Left kidney (tissue), 2 donors: ENCODE data around the gene CEBPE. TPM values are rescaled to one million over a fixed set of nuclear protein-coding genes. Genes with fewer than 3 reads are reported as not detected.

ENCODE experiments used
- DNase-seq: peaks from one replicate; pipeline ENCODE4 v3.0.0-alpha.2; 2013
- polyA plus RNA-seq: library from polyadenylated mRNA; unstranded; fragments of 120-200 nt; gene quantifications from one replicate; pipeline ENCODE4 v1.2.1, GENCODE V29; 2013; ENCODE audit not compliant: insufficient read length

CEBPE gene
- polyA plus RNA-seq, 1 donor: 0.08 TPM

DNA sequence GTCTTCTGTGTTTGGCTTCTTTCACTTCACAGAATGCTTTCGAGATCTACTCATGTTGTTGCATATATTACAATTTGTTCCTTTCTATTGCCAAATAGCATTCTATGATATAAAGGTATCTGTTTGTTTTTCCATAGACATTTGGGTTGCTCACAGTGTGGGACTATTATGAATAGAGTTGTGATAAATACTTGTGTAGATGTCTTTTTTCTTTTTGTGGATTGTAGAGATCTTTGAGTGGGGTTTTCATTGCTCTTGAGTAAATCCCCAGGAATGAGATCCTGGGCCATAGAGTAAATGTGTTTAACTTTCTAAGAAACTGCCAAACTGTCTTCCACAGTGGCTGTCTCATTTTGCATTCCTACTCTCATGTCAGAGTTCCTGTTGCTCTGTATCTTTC lies 24.9 kb upstream of the CEBPE start:
- DNase-seq: no peak

DNA sequence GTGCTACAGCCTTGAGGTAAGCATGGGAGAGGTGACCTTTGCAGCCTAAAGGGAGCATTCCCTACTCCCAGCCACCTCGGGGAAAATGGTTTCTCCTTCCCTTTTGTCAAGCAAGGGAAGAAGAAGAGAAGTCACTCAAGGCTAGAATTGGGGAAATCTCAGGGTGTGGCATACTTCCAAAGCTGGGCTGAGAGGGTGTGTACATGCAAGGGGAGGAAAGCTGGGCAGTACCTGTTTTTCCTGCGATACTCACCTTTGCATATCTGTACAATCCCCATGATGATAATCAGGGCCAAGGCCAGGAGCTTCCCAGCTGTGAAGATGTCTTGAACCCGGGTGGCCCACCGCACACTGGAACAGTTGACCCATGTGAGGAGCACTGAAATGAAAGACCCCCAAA lies 23.8 kb upstream of the CEBPE start:
- DNase-seq: no peak

GRCh38 chr14:23141706-23142444 lies 22.8 kb upstream of the CEBPE start:
- no peak for DNase-seq

DNA sequence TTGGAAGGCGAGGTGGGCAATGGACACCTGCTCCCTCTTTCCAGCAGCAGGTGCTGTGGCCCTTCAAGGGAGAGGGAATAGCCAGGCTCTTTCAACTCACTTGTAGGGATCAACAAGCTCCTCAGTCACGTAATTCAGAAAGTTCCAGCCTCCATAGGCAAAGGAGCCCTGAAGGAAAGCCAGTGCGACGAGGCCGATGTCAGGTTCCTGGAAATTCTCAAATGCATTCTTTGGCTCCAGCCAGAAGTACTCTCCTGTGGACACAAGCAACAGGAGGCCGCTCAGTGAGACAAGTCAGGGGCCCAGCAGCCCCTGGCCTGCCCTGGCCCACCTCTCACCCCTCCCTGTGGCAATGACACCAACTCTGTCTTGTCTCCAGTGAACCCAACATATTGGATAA lies 21.3 kb upstream of the CEBPE start:
- no peak for DNase-seq

DNA sequence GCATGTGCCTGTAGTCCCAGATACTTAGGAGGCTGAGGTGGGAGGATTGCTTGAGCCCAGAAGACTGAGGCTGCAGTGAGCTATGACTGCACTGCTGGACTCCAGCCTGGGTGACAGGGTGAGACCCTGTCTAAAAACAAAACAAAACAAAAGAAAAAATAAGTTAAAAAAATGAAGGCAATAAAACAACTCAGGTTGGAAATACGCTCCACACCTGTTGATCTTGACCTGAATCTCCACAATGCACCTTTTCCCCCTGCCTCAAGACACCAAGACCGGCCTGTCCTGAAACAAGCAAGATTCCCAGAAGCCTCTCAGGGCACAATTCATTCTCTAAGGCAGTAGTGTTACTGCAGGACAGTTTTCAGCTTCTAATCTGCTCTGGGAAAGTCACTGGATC lies 20.8 kb upstream of the CEBPE start:
- DNase-seq: no peak

DNA sequence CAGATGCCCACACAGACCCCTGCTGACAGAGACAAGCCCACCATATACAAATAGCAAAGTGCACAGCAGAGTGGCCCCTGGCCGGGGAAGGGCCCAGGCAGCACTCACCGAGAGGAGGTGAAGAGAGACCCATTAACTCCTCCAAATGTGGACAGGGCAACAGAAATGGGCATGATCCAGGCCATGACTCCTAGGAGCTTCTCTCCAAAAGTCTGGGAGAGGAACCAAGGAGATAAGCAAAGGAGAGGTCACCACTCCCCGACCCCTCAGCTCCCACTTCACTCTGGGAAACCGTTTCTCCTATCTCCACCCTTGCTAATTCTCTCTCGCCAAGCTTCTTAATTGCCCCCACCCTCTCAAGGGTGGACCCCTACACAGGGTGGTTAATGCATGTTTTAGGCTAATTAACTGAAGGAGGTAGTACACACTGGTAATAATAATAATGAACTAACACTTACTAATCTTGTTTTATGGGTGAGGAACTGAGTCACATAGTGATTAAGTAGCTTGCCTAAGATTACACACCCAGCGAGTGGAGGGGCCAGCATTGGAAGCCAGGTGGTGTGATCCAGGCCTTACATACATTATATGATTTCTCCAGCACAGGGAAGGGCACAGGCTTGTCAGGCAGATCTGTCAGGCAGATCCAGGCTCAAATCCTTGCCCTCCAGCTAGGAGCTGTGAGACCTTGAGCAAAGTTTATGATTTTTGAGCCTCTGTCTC lies 18.9 kb upstream of the CEBPE start:
- DNase-seq: no peak

DNA sequence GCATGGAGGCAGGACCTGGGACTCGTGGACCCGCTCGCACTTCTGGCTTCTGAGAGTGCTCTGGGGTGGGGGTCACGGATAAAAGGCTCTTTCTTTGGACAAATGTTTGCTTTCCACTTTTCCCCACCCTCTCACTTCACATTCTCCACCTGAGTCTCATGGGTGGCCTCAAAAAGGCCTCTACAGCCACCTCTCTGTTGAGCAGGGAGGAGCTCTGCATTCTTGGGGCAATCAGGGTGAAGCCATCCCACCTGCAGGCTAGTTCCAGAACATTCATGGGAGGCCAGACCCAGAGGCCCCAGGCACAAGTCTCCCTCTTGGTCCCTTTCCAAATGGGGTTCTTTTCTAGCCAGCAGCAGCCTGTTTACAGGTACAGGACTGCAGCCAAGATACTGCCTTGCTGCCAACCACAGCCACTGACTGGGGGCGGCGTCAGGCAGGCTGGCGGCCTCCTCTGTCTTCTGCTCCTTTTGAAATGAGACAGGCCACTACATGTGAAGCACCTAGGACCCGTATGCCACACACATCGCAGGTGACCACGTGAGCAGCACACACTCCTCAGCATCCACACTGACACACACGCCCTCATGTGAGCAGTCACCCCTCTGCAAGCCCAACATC lies 18.2 kb upstream of the CEBPE start:
- no peak for DNase-seq

- DNase-seq: no peak
These were observed 17.6 kb upstream of the CEBPE start for GRCh38 chr14:23136566-23137133.

DNA sequence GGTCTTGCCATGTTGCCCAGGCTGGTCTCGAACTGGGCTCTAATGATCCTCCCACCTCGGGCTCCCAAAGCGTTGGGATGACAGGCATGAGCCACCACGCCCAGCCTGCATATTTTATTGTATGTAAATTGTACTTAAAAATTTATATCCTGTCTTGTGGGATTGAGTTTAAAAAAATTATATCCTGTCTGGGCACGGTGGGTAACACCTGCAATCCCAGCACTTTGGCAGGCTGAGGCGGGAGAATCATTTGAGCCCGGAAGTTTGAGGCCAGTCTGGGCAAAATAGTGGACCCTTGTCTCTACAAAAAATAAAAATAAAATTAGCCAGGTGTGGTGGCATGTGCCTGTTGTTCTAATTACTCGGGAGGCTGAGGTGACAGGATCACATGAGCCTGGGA lies 13.9 kb upstream of the CEBPE start:
- no peak for DNase-seq

GRCh38 chr14:23131482-23131881 lies 12.4 kb upstream of the CEBPE start:
- no peak for DNase-seq

DNA sequence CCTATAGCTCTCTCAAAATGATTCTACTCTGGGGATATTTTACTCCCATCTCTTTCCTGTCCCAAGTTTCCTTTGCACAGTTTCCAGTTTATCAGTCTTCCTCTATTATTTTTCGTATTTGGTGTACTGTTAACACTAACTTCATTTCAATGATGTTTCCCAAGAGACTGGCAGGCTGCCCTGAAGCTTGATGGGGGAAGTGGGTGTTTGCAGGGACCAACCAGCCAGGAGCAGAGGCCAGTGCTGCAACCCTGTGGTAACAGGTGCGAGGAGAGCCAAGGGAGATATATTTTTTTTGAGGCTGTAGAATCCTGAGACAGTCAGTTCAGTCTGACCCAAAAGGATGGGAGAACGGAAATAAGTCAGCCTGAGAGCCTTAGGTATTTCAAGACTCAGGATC lies 11.8 kb upstream of the CEBPE start:
- DNase-seq: no peak

DNA sequence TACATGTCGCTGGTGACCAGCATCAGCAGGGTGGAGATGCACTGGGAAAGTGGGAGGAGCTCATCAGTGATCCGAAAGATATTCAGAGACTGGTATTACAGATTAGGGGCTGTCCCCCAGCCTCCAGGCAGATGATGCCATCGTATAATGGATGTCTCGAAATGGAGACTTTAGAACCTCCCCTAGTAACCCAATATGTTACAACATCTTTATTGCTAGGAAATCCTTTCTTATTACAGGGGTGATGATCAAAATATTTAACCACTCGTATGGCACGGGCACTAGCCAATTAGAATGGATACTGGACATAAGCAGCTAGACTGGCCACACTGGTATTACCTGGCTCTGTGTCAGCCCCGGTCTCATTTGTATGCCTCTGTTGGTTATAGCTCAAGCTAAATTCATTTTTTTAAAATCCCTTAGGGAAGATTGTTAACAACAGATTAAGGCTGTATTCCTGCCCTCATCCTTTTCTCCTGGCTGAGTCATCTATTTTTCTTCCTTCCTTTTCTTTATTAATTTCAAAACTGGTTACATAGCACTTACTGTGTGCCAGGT lies 10.8 kb upstream of the CEBPE start:
- no peak for DNase-seq

DNA sequence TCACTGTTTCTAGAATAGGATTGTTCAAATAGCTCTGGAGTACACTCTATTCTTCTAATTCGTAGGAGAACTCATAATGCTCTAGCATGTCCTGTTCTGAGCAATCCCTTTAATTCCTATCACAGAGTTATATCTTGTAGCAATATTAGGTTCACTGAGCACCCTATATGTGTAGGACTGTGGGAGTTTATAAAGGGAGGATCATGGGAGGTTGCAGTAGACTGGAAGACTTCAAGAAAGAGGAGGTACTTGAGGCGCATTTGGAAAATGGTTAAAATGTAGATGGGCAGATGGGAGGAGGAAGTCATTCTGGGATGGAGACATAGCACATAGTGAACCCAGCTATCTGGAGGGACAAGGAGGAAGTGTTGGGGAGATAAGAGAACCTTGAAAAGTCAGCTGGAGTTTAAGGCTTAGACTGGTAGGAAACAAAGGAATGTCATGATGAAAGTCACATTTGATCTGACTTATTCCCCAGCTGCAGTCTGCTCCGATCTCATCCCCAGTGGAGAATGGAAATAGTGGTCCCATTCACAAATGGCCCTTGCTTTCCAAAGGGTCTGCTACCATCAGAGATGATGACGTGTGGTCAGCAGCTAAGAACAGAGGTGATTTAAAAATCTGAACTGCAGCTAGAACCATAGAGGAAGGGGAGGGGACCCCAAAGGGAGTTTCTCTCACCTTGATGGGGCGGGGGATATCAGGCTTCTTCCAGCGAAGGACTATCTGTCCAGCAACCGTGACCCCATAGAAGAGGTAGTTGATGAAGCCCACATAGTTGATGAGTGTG lies 10.1 kb upstream of the CEBPE start:
- no peak for DNase-seq

GRCh38 chr14:23127861-23128260 lies 8.8 kb upstream of the CEBPE start:
- no peak for DNase-seq

- no peak for DNase-seq
These were observed 7.7 kb upstream of the CEBPE start for GRCh38 chr14:23126548-23127278.

- DNase-seq: no peak
These were observed 7.0 kb upstream of the CEBPE start for GRCh38 chr14:23125933-23126524.

- DNase-seq: no peak
These were observed 6.0 kb upstream of the CEBPE start for GRCh38 chr14:23125011-23125410.

GRCh38 chr14:23124337-23124954 lies 5.4 kb upstream of the CEBPE start:
- DNase-seq: no peak

DNA sequence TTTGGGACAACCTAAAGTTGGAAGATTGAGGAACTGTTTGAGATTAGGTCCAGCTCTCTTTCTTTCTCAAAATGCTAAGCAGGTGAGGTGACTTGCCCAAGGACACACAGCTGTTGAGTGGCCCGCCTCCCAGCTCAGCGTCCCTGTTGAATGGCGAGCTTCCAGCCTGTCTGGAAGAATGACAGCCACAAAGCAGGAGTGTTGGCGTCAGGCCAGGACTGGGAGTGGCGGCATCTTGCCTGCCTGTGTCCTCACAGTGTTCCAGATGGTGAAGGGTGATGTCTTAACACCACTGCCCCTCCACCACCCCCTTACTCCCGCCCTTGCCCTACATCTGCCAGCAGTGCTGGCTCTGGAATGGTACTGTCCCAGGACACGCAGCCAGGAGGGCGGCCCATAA lies 4.4 kb upstream of the CEBPE start:
- DNase-seq: no peak

- no peak for DNase-seq
These were observed 3.0 kb upstream of the CEBPE start for GRCh38 chr14:23122086-23122485.
